Stimulated activated CD8-positive, alpha-beta memory T cell treated with anti-CD3 and anti-CD28 coated beads, Interleukin-4, amount 100 ng/mL, for 1 hour (primary cell): ENCODE results near the gene SUPT3H.

Source experiments
- DNase-seq, 2 donors: peaks; one replicate each; pipeline ENCODE4 v3.0.0-alpha.2; 2020; ENCODE audit warnings: low read depth in 2 of 2, low spot score in 1 of 2

The SUPT3H gene

DNA sequence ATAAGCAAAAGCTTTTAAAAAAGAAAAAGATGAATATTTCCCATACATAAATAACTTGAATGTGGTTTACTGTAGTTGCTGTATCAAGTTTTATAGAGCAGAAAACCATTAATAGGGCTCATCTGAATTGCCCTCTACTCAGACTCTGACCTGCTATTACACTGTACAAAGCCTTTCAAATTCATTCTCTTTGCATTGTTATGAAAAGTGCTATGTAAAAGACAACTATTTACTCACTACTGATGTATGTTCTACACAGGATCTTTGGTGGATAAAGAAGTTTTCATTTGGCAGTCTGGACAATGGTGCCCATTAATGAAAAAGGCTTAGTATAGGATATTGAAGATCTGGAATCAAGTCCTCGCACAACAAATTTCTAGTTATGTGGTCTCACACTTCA is 248.7 kb downstream of the SUPT3H start:
- DNase-seq, result no peak

DNA sequence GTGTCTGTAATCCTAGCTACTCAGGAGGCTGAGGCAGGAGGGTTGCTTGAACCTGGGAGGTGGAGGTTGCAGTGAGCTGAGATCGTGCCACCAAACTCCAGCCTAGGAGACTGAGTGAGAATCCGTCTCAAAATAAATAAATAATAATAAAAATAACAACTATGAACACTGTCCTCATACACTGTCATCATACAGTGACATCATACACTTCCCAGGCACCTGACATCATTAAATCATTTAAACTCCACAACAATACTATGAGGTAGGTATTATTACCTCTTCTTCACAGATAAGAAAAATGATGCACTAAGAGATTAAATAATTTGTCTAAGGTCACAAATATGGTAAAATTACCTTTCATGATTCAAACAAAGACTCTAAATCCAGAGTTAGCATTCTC is 250.5 kb downstream of the SUPT3H start:
- DNase-seq, result no peak

DNA sequence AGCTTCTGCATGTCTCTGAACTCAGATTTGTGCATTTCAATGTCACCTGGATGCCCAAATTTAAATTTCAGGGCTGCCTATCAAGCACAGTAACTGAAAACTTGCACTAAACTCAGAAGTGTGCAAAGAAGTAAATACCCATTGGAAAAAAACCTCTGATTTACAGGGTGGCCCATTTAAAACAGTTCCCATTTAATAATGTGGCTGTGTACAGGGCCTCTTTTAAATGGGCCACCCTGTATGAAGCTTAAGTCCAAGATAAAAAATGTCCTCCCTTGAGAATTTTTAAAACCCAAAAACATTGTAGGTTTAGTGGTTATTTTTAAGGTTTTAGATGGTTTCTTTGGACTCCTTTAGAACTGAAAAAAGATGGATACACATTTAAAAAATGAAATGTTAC is 251.7 kb downstream of the SUPT3H start:
- DNase-seq, result no peak

DNA sequence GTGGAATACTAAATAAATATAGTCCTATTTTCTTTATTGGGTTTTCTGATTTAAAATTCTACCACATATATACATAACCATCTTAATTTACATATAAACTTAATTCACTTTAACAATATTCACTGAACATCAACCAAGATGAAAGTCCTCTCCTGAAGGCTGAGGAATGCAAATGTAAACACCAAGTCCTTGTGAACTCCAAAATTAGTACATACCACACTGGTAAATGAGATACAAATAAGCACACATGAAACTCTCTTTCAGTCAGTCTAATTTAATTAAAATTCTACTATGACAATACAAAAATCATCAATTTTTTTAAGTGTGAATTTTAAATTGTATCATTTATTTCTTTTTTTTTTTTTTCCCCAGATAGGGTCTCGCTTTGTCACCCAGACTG is 254.7 kb downstream of the SUPT3H start:
- no peak for DNase-seq

DNA sequence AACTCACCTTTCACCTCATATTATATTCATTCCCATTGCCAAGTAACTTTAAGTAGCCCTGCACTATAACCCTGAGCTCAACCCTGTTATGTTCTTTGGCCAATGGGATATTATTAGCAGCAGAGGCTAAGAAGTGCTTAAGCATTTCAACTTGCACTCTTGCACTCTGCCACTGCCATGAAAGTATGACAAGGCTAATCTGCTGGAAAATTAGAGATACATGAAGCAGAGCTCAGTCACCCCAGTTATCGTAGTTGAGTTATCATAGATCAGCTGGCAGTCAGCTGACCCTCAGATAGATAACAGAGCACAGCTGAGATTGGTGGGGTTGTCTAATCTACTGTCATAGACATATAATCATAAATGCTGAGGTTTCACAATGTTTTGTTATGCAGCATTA is 259.0 kb downstream of the SUPT3H start:
- DNase-seq, result no peak

DNA sequence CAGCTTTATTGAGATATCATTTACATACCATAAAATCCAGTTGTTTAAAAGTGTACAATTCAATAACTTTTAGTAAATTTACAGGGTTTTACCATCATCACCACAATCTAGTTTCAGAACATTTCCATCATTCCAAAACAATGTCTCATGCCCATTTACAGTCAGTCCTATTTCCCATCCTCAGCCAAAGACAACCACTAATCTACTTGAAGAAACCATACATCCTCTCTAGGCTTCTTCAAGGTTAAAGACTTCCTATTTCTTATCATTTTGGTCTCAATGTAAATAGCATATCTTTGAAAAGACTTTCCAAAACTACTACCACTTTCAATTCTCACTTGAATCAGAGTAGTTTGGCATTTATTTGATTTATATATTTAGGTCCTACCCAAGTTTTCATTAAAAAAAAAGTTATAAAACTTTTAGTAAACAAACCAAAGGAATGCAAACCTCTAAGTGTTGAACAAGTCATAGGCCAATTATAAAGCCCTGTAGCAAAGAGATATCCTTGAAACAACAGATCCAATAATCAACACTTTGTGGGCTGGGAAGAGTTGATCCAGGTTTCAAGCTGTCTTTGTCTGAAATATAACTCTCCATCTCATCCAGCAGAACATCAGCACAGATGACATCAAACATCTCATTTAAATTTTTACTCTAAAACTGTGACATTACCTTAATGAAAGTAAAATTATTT is 260.9 kb downstream of the SUPT3H start:
- no peak for DNase-seq

DNA sequence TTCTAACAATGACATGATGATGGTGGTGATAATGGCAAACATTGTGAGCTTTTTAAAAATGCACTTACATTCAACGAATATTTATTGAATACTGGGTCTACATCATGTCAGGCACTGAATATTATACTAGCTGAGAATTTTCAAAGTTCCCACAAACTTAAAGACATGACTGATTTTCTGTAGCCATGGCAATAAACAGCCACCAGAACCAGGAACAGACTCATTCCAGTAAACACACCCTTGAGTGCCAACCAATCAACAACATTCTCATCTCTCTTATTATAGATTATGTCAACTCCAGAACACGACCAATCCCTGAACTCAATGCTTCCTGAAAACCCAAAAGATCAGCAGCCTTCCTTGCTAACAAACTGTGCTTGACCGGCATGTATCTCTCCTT is 262.0 kb downstream of the SUPT3H start:
- DNase-seq, result no peak

DNA sequence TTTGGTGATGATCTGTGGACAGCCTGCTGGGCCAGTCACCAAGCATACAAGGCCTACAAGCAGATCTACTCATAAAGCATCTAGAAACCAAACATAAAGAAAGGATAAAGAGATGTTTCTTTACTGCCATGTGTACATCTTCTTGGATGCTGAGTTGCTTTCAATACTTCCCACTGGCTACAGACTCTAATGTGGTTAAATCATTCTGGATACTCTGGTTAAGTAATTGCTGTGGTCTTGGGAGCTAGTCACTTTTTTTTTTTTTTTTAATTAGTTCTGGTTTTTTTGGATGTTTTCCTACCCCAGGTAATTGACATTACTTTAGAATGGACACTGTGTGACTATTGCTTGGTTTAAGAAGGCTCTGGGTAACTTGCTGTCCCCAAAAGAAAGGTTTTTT is 265.0 kb downstream of the SUPT3H start:
- no peak for DNase-seq

DNA sequence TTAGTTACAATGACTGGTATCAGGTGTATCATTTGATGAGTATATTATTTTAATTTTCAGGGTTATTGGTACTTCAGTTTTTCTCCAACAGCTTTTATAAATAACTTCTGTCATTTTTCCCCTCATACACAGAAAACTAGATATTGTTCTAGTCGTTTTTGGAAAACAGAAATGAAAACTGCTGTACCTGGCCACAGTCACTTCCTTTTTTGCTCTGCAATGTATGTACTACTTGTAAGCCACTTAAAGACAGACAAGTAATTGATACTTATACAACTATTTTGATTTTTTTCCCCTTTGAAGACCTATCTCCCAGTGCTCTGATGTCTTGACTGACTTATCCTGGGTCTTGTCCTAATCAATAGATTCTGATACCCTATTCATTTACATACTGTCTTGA is 268.2 kb downstream of the SUPT3H start:
- DNase-seq, result no peak

DNA sequence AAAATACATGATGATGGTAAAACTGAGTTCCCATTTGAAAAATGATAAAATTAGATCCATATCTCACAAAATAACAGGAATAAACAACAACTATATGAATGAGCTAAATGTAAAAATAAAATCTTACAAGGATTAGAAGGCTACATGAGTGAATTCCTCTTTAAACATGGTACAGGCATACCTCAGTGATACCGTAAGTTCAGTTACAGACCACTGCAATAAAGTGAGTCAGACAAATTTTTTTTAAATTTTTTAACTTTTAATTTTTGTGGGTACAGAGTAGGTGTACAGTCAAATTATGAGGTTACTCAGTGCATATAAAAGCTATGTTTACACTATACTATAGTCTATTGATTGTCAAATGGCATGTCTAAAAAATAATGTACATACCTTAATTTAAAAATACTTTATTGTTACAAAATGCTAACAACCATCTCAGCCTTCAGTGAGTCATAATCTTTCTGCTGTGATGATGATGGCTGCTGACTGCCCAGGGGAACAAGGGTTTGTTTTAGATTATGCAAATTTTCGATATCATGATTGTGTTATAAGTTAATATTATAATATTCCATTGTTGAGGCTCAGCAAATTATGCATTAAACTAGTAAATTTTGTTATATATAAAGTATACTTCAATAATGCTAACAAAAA is 272.4 kb downstream of the SUPT3H start:
- no peak for DNase-seq

DNA sequence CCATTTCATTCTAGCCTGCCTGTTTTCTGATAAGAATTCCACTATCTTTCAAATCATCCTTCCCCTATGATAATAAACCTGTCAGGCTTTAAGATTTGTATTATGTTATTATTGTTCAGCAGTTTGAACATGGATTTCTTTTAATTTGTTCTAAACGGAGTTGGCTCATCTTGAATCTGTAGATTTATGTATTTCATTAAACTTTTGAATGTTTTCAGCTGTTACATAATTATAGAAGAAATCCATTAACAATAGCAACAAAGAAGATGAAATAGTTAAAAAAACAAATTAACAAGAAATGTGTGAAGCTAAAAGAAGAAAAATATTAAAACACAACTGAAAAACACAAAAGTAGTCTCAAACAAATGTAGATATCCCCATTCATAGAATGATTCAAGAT is 273.3 kb downstream of the SUPT3H start:
- no peak for DNase-seq

DNA sequence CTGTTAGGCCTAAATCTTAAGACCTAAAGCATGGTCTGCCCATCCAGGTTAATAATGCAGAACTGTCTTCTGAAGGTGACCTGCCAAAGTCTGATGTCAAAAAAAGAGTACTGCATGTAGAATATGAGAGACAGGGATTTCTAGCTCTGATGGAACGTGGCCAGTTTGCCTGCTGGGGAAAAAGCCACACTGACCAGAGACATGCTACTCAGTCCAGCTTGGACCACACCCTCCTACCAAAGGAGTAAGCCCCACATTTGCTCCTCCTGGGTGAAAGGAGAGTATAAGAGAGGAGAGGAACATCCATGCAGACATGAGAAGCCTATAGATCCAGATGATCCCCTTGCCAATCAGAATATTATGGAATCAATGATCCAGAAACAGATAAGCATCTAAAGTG is 279.5 kb downstream of the SUPT3H start:
- no peak for DNase-seq

DNA sequence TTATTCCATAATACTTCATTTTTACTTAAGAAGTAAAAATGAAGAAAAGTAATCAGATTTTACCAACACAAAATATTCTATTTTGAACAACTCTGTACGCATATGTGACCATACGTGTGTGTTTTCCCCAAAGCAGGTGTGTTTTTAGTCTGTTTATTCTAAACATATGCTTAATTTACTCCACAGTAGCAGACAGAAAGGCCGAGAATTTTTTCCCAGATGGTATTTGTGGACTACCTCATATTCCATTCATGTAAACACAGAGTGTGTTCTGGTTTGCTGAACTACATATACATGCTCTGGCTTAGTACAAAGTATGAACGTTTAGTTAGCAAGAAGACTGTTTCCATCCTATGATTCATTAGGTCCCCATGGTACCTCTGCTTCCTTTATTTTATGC is 282.9 kb downstream of the SUPT3H start:
- DNase-seq, result no peak

DNA sequence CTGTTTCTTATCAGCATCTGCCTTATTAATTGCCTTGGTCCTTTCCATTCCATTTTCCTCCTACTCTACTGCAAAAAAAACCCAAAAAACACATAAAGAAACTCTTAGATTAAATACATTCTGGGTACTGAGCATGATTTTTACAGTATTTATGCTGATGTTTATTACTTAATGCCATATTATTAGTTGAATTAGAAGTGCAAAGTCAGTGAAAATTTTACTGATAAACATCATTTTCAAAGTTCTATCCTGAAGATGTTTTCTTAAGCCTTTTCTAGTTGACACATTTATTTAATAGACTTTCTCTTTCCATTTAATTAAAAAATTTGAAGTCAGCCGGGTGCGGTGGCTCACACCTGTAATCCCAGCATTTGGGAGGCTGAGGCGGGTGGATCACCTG is 285.6 kb downstream of the SUPT3H start:
- no peak for DNase-seq

DNA sequence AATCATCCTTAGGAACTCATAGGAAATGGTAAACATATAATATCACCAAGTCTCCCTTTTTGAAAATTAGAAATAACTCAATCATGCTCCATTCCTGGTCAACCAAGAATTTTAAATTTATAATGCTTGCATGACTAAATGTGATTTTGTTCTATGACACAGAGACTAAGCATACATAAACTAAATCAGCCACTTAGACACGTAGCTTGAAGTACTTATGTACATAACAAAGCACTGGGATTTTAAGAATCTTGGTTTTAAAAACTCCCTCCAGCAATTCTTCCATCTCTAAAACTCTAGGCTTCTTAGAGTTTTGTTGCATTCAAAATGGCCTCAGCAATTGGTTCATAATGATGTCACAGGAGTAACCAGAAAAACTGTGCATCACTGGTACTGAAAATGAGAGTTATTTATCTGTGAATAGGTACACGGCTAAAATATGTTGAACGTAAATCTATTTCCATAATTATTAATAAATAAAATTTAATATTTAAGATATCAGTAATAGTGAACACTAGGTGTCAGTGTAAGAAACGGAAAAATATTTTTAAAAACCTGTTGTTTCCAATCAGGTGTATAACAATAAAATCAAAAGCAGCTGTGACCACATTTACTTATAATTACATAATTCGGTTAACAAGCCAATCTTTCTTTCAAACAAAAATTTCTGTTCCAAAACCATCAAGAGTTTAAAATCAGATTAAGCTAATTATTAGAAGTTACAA is 291.2 kb downstream of the SUPT3H start:
- DNase-seq, result no peak

DNA sequence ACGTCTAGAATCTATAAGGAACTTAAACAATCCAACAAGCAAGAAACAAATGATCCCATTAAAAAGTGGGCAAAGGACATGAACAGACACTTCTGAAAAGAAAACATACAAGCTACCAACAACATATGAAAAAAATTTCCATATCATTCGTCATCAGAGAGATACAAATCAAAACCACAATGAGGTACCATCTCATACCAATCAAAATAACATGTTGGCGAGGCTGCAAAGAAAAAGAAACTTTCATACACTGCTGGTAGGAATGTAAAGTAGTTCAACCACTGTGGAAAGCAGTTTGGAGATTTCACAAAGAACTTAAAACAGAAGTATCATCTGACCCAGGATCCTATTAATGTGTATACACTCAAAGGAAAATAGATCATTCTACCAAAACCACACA is 293.5 kb downstream of the SUPT3H start:
- no peak for DNase-seq

DNA sequence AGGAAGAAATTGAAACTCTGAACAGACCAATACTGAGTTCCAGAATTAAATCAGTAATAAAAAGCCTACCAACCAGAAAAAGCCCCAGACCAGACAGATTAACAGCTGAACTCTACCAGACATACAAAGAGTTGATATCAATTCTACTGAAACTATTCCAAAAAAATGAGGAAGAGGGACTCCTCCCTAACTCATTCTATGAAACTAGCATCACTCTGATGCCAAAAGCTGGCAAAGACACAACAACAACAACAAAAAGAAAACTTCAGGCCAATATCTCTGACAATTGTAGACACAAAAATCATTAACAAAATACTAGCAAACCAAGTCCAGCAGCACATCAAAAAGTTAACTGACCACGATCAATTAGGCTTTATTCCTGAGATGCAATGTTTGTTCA is 295.6 kb downstream of the SUPT3H start:
- DNase-seq, result no peak

DNA sequence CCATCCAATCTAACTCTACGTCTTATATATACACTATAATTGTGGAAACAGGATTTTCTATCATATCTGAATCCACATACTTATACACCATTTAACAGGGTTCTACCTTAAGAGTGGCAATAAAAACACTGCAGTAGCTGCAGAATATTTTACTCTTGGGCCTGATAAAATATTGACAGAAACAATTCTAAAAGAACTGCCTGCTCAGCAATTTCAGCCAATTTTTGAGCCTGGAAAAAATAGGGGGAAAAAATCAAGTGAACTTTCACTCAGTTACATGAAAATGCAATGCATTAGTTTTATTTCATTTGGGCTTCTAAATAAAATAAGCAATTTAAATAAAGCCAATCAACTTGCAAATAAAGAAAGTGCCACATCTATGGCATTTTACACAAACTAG is 296.1 kb downstream of the SUPT3H start:
- DNase-seq, result no peak

DNA sequence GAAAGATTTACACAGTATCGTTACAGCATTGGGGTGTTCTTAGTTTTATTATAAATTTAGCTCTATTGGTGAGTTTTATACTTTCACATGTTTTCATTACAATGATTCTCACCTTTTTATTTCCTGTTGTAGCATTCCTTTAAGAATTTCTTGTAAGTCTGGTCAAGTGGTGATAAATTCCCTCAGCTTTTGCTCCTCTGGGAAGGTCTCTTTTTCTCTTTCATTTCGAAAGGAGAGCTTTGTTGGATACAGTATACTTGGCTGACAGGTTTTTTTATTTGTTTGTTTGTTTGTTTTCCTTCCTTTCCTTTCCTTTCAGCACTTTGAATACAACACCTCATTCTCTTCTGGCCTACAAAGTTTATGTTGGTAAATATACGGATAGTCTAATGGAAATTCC is 299.3 kb downstream of the SUPT3H start:
- no peak for DNase-seq

DNA sequence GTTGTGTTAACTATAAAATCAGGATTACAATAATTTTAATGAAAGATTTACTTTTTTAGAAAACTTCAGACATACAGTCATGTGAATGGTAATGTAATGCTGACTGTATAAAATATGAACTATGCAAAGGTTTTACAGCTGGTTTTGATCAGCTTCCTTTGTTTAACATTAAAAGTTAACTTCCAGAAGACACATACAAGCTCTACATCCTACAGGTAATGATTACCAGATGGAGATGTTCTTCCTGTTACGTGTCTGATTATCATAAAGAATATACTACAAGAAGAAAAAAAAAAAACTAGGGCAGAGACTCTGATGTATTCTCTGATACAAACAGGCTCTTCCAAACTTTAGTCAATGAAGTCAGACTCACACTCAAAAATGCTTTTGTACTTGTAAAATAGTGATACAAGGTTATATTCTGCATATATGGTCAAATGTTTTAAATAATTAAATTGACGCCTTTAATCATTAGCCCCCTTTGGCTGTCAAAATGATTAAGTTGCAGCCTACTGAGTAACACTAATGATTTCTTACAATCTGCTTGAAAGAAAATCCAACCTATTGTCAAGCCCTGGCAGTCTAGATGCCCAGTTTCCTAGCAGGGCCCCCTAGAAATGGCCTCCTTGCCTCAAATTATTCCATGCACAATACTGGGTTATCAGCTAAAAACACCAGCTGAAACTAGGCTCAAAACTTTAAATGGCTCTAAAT is 301.4 kb downstream of the SUPT3H start:
- DNase-seq, result no peak

DNA sequence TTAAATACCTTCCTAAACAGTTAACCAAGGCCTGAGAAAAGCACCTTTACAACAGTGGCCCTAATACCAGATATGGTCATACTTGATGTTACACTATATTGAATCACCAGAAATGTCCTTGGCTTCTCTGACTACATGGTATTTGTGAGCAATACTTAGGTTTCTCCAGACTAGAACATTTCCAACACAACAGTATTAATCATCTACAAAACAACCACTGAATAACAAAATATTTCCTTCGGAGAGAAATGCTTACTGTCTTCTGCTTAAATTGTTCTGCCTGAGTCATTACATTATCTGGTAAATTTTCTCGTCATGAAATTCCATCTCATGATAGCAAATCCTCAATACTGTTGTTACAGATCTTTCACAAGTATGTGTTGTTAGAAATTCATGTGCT is 302.5 kb downstream of the SUPT3H start:
- no peak for DNase-seq

DNA sequence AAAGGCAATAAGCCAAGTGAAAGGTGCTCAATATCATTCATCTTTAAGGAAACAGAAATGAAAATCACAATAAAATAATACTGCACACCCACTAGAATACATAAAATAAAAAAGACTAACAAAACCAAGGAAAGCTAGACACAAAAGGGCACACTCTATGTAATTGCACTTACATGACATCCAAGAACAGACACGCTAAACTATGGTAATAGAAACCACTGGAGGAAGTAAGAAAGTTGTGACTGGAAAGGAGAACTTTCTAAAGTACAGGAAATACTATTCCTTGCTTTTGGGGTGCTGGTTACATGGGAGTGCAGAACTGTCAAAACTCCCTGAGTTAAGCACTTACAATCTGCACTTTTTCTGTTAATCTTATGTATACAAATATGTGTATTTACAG is 303.3 kb downstream of the SUPT3H start:
- DNase-seq, result no peak
